Fibroblast of lung (primary cell): Measurements from ENCODE around the gene HBG1.

Experiments used
- CTCF ChIP-seq, 2 donors: IDR thresholded peaks in 1 of 2; conservative IDR thresholded peaks in 1 of 2; 1 replicate in 1 of 2; 2 replicates in 1 of 2; pipeline ENCODE4 v1.5.1; 2011 to 2012; ENCODE audit warnings: low read length in 2 of 2, control low read depth in 1 of 2, inconsistent platforms in 1 of 2, low read depth in 1 of 2, mild to moderate bottlenecking in 1 of 2
- EZH2 ChIP-seq: IDR thresholded peaks from 2 replicates; pipeline ENCODE4 v1.5.1; 2012; ENCODE audit warnings: low read length, control low read depth, mild to moderate bottlenecking; ENCODE audit errors: missing control alignments

GRCh38 chr11:5298451-5298850 lies 48.8 kb upstream of the HBG1 start:
- no peak for TF ChIP-seq CTCF (conservative IDR thresholded peaks at IDR 0.05 in 1 of 2, IDR thresholded peaks at IDR 0.05 in 1 of 2; ENCODE audit: low read depth in 1 of 2, low read length in 2 of 2)
- TF ChIP-seq EZH2: no peak
